Measurements from ENCODE around the gene GPRC5C. TPM values are rescaled to one million over a fixed set of nuclear protein-coding genes. Genes with fewer than 3 reads are reported as not detected.

The GPRC5C gene, protein sequence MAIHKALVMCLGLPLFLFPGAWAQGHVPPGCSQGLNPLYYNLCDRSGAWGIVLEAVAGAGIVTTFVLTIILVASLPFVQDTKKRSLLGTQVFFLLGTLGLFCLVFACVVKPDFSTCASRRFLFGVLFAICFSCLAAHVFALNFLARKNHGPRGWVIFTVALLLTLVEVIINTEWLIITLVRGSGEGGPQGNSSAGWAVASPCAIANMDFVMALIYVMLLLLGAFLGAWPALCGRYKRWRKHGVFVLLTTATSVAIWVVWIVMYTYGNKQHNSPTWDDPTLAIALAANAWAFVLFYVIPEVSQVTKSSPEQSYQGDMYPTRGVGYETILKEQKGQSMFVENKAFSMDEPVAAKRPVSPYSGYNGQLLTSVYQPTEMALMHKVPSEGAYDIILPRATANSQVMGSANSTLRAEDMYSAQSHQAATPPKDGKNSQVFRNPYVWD
- 61.8 to 88.6 TPM (median 75.6 TPM) in 5 replicates for total RNA-seq (2022; extraction: Qiagen RNA extraction; ENCODE audit: low read depth)

DNA sequence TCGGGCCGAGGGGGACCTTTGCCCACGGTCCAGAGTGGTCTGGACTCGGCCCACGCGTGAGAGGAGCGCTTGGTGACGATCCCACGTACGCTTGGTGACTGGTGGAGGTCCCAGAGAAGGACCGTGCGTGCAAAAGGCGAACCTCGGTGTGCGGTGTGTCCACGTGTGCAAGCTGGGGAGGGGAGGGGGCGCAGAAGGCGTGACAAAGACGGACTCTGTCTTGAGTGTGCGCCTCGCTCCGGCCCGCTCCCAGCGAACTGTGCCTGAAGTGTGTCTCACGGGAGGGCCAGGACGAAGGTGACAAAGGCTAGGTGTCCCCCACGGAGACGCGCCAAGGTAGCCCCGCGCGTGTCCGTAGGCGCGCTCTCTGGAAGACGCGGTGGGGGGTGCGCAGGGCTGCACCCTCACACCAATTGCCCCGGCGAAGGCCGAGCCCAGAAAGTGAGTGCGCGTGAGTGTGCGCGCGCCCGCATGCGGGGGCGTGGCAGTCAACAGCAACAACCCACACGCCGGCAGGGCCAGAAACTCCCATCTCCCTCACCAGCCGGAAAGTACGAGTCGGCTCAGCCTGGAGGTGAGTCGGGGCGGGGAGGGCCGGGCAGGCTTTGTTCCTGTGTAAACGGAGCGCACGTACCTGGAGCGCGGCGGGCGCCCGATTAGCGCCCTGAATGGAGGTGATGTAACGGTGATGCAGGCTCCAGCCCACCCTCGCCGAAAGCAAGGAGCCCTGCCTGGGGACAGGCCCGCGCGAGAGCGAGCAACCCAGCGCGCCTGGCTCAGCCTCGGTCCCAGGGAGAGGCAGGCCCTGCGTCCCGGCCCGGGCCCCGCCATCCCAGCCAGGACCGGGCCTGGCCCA, at the start of gene GPRC5C:
Gene GPRC5C (plus strand): TSS at position 521 of the 856 bp plus-strand sequence. CDS start 7,689 bp downstream, outside the sequence.

DNA sequence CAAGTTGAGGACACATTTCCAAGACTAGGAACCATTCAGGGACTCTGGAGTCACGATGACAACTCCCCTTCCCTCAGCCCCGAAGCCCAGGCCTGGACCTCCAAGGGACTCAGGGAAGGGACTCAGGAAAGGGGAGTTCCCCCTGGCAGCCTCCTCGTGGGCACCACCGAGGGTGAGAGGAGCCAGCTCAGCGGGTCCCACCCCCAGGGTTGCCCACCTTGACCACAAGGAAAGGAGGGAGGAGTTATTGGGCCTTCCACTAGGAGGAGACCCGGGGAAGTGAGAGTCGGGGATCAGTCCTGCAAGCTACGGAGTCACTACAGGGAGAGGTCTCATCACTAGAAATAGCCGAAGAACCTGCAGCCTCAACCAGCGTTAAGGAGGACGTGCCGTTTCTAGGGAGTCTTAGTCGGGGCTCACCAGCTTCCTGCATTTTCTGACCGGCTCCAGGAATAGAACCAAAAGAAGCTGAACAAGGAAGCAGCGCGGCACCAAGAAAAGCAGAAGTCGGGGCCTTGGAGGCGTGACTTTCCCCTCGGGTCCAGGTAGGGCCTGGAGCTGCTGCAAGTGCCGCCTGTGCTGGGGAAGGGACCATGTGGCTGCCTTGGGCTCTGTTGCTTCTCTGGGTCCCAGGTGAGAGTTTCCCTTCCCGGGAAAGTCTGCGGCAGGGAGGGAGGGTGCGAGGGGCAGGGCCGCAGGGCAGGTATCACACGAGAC, 34.4 kb downstream of the GPRC5C start, which contains the start of gene CD300A:
Gene CD300A (plus strand): TSS at position 524 of the 717 bp plus-strand sequence. CDS start 70 bp downstream, at position 594.

Other genes with a start within 250 kb of the GPRC5C start
- gene RPL38, start 228.4 kb upstream of the GPRC5C start, total RNA-seq (2022; extraction: Qiagen RNA extraction; ENCODE audit: low read depth) = 2,565 to 3,522 TPM (median 2,722 TPM) in 5 replicates
- 1.9 to 2.6 TPM (median 2.1 TPM) in 5 replicates for gene TTYH2, start 218.5 kb upstream of the GPRC5C start, total RNA-seq (2022; extraction: Qiagen RNA extraction; ENCODE audit: low read depth)
- gene DNAI2, start 157.9 kb upstream of the GPRC5C start, total RNA-seq (2022; extraction: Qiagen RNA extraction; ENCODE audit: low read depth) = not detected in 5 replicates
- gene KIF19, start 105.9 kb upstream of the GPRC5C start, total RNA-seq (2022; extraction: Qiagen RNA extraction; ENCODE audit: low read depth) = not detected in 5 replicates
- gene BTBD17, start 70.2 kb upstream of the GPRC5C start, total RNA-seq (2022; extraction: Qiagen RNA extraction; ENCODE audit: low read depth) = 0.08 TPM in 1 of 5 replicates, not detected in the others
- gene GPR142, start 64.6 kb upstream of the GPRC5C start, total RNA-seq (2022; extraction: Qiagen RNA extraction; ENCODE audit: low read depth) = not detected in 5 replicates
- 0.06 to 1.1 TPM (median 0.08 TPM) in 4 of 5 replicates, not detected in the other for gene CD300A, start 34.5 kb downstream of the GPRC5C start, total RNA-seq (2022; extraction: Qiagen RNA extraction; ENCODE audit: low read depth)
- gene CD300LB, start 99.4 kb downstream of the GPRC5C start, total RNA-seq (2022; extraction: Qiagen RNA extraction; ENCODE audit: low read depth) = 0.07 to 0.12 TPM in 2 of 5 replicates, not detected in the others
- 0.15 to 0.26 TPM (median 0.23 TPM) in 5 replicates for gene CD300C, start 114.0 kb downstream of the GPRC5C start, total RNA-seq (2022; extraction: Qiagen RNA extraction; ENCODE audit: low read depth)
- gene CD300H, start 135.4 kb downstream of the GPRC5C start, total RNA-seq (2022; extraction: Qiagen RNA extraction; ENCODE audit: low read depth) = 0.53 to 0.88 TPM (median 0.55 TPM) in 3 of 5 replicates, not detected in the others
- gene CD300LD, start 160.2 kb downstream of the GPRC5C start, total RNA-seq (2022; extraction: Qiagen RNA extraction; ENCODE audit: low read depth) = not detected in 5 replicates
- not detected in 5 replicates for gene CD300E, start 191.7 kb downstream of the GPRC5C start, total RNA-seq (2022; extraction: Qiagen RNA extraction; ENCODE audit: low read depth)

Data from A549 treated with DMSO at 1 μM for 4 hours (cell line).